Smooth muscle cell (in vitro differentiated cells): ENCODE results near the gene FAM124A. TPM values are rescaled to one million over a fixed set of nuclear protein-coding genes. Genes with fewer than 3 reads are reported as not detected.
A peak's percentile ranks its signal among the peaks of the same experiment; 100 is the strongest.

Experiments
- DNase-seq: peaks from one replicate; lab custom pipeline; 2025; ENCODE audit not compliant: unreplicated experiment; lab: John Stamatoyannopoulos, UW
- H2AFZ ChIP-seq: fragments of 200-600 bp; sonication (generic); 2 replicates; pipeline ENCODE4 v1.6.0; 2016; ENCODE audit warnings: antibody characterized with exemption, low read depth, mild to moderate bottlenecking
- H3F3A ChIP-seq: fragments of 200-600 bp; sonication (generic); 2 replicates; pipeline ENCODE4 v1.6.0; 2017; ENCODE audit warnings: antibody characterized with exemption, low read depth
- H3K27ac ChIP-seq: fragments of 200-600 bp; sonication (generic); 2 replicates; pipeline ENCODE4 v1.5.1; 2016; ENCODE audit warnings: low read depth, mild to moderate bottlenecking
- H3K27me3 ChIP-seq: fragments of 200-600 bp; sonication (generic); 2 replicates; pipeline ENCODE4 v1.6.1; 2016; ENCODE audit warnings: low read depth, mild to moderate bottlenecking
- H3K36me3 ChIP-seq: fragments of 200-600 bp; sonication (generic); 2 replicates; pipeline ENCODE4 v1.5.1; 2016; ENCODE audit warnings: low read depth
- H3K4me1 ChIP-seq: fragments of 200-600 bp; sonication (generic); 2 replicates; pipeline ENCODE4 v1.5.1; 2016; ENCODE audit warnings: low read depth
- H3K4me2 ChIP-seq: fragments of 200-600 bp; sonication (generic); 2 replicates; pipeline ENCODE4 v1.6.0; 2016; ENCODE audit warnings: mild to moderate bottlenecking
- H3K4me3 ChIP-seq: fragments of 200-600 bp; sonication (generic); 2 replicates; pipeline ENCODE4 v1.5.1; 2016; ENCODE audit warnings: mild to moderate bottlenecking
- H3K79me2 ChIP-seq: fragments of 200-600 bp; sonication (generic); 2 replicates; pipeline ENCODE4 v1.6.0; 2016; ENCODE audit warnings: low read depth, mild to moderate bottlenecking
- H3K9ac ChIP-seq: fragments of 200-600 bp; sonication (generic); 2 replicates; pipeline ENCODE4 v1.6.0; 2016; ENCODE audit warnings: low read depth
- H3K9me3 ChIP-seq: fragments of 200-600 bp; sonication (generic); replicated peaks from 2 replicates; pipeline ENCODE4 v1.5.1; 2016; ENCODE audit warnings: low read depth
- H4K20me1 ChIP-seq: fragments of 200-600 bp; sonication (generic); 2 replicates; pipeline ENCODE4 v1.6.0; 2016; ENCODE audit warnings: low read depth
- WGBS: methylation state at CpG from one replicate; pipeline ENCODE4 v1.1.7; 2016; ENCODE audit warnings: low lambda C conversion rate; 5-methylcytosine and 5-hydroxymethylcytosine counted together
- polyA plus RNA-seq: library from polyadenylated mRNA; unstranded; fragments of >200 nt; fragmentation: Nextera tagmentation; extraction: Ambion mirVana; gene quantifications from 2 replicates; pipeline ENCODE4 v1.2.1, GENCODE V29; 2016
- total RNA-seq: library from RNA; depleted of rRNA; stranded (reverse); fragments of >200 nt; gene quantifications from 2 replicates; pipeline ENCODE4 v1.2.3, GENCODE V29; 2014
- TF ChIP-seq, protein P1 (sequence below): fragments of 200-600 bp; sonication (generic); IDR thresholded peaks from 2 replicates; pipeline ENCODE4 v1.5.1; 2017; ENCODE audit warnings: borderline replicate concordance, mild to moderate bottlenecking, antibody characterized with exemption; ENCODE audit not compliant: insufficient read depth, poor library complexity, severe bottlenecking

FAM124A gene
- total and polyA plus RNA-seq, 2 experiments from 2014 or later: 0.06 TPM; not detected in 1

- Histone ChIP-seq H3K27me3 (peaks cover 29% of the 10 kb centered on the region), H3K36me3 (no peaks in the 10 kb centered on the region), H3K9me3 (no peaks in the 10 kb centered on the region), H3K9ac (no peak overlapping the region), H3K4me1 (peaks cover 16% of the 10 kb centered on the region), H3K79me2 (no peaks in the 10 kb centered on the region), H2AFZ (peak overlapping the region; percentile 46), H4K20me1 (no peaks in the 10 kb centered on the region), H3K27ac (no peak overlapping the region), H3F3A (no peaks in the 10 kb centered on the region), H3K4me2 (peak overlapping the region; percentile 56), H3K4me3 (no peak overlapping the region)
- TF ChIP-seq, protein P1, sequence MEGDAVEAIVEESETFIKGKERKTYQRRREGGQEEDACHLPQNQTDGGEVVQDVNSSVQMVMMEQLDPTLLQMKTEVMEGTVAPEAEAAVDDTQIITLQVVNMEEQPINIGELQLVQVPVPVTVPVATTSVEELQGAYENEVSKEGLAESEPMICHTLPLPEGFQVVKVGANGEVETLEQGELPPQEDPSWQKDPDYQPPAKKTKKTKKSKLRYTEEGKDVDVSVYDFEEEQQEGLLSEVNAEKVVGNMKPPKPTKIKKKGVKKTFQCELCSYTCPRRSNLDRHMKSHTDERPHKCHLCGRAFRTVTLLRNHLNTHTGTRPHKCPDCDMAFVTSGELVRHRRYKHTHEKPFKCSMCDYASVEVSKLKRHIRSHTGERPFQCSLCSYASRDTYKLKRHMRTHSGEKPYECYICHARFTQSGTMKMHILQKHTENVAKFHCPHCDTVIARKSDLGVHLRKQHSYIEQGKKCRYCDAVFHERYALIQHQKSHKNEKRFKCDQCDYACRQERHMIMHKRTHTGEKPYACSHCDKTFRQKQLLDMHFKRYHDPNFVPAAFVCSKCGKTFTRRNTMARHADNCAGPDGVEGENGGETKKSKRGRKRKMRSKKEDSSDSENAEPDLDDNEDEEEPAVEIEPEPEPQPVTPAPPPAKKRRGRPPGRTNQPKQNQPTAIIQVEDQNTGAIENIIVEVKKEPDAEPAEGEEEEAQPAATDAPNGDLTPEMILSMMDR: no peak
- WGBS: 49% methylated on average over 8 of the region's 8 CpGs
- no peak for DNase-seq
These were observed 8.4 kb downstream of the FAM124A start for GRCh38 chr13:51230477-51231105.

DNA sequence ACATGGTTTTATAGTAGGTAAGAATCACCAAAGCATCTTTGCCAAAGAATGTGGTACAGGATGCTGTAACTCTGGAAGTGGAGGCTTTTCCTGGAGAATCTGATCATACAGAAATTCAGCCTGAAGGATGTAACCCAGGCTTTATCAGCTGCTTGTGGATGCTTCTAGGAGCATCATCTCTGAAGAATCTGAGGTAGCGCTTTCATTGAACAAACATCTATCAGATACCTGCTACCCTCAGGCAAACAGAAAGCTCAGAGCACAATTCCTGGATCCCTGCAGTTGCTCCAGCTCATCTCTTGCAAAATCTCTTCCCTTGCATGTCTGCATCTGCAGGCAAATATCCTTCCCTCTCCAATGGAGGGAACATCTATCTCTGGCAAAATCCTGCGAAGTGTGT lies 9.3 kb downstream of the FAM124A start:
- Histone ChIP-seq H4K20me1 (no peaks in the 10 kb centered on the region), H3K27me3 (peaks cover 22% of the 10 kb centered on the region), H3K36me3 (no peaks in the 10 kb centered on the region), H3K9me3 (no peaks in the 10 kb centered on the region), H3K4me1 (peaks cover 16% of the 10 kb centered on the region), H3K27ac (no peak overlapping the region), H2AFZ (no peak overlapping the region), H3K4me3 (no peak overlapping the region), H3K79me2 (no peaks in the 10 kb centered on the region), H3F3A (no peaks in the 10 kb centered on the region), H3K9ac (no peak overlapping the region), H3K4me2 (no peak overlapping the region)
- WGBS: 89% methylated on average over 2 of the region's 2 CpGs
- no peak for DNase-seq
- TF ChIP-seq, protein P1: no peak

- Histone ChIP-seq H3K9me3 (no peaks in the 10 kb centered on the region), H3F3A (no peaks in the 10 kb centered on the region), H3K4me3 (no peak overlapping the region), H3K79me2 (no peaks in the 10 kb centered on the region), H3K4me1 (peaks cover 16% of the 10 kb centered on the region), H3K4me2 (no peak overlapping the region), H3K27me3 (peaks cover 13% of the 10 kb centered on the region), H3K9ac (no peak overlapping the region), H2AFZ (no peak overlapping the region), H3K27ac (no peak overlapping the region), H3K36me3 (no peaks in the 10 kb centered on the region), H4K20me1 (no peaks in the 10 kb centered on the region)
- DNase-seq: no peak
- TF ChIP-seq, protein P1: no peak
These were observed 10.1 kb downstream of the FAM124A start for GRCh38 chr13:51232328-51232727.
